ENCODE results near the gene DPP3.

- TF ChIP-seq CTCF (IDR thresholded peaks at IDR 0.05) (no peak), KDM1A (IDR thresholded peaks at IDR 0.05; ENCODE audit: low read depth) (no peak), FOXS1 (CRISPR knock-in tag; IDR thresholded peaks at IDR 0.05) (no peak), RAD21 (conservative IDR thresholded peaks at IDR 0.05 in 1 of 2, IDR thresholded peaks at IDR 0.05 in 1 of 2) (no peak), NR3C1 (IDR thresholded peaks at IDR 0.05) (no peak), POLR2A (IDR thresholded peaks at IDR 0.05; ENCODE audit: low read length) (no peak), RFX5 (IDR thresholded peaks at IDR 0.05) (no peak), EP300 (IDR thresholded peaks at IDR 0.05) (no peak), ESRRA (IDR thresholded peaks at IDR 0.05; ENCODE audit: borderline replicate concordance, low read length) (no peak), SREBF2 (IDR thresholded peaks at IDR 0.05) (no peak), BHLHE40 (IDR thresholded peaks at IDR 0.05; ENCODE audit: low read depth, low read length) (no peak)
- TF ChIP-seq, protein P1, sequence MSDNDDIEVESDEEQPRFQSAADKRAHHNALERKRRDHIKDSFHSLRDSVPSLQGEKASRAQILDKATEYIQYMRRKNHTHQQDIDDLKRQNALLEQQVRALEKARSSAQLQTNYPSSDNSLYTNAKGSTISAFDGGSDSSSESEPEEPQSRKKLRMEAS (IDR thresholded peaks at IDR 0.05) = no peak
Measured at GRCh38 chr11:66476841-66477251, 3.4 kb upstream of the DPP3 start.

Measured in A549 (cell line).